ENCODE measurements around the gene STX2.

STX2 gene

DNA sequence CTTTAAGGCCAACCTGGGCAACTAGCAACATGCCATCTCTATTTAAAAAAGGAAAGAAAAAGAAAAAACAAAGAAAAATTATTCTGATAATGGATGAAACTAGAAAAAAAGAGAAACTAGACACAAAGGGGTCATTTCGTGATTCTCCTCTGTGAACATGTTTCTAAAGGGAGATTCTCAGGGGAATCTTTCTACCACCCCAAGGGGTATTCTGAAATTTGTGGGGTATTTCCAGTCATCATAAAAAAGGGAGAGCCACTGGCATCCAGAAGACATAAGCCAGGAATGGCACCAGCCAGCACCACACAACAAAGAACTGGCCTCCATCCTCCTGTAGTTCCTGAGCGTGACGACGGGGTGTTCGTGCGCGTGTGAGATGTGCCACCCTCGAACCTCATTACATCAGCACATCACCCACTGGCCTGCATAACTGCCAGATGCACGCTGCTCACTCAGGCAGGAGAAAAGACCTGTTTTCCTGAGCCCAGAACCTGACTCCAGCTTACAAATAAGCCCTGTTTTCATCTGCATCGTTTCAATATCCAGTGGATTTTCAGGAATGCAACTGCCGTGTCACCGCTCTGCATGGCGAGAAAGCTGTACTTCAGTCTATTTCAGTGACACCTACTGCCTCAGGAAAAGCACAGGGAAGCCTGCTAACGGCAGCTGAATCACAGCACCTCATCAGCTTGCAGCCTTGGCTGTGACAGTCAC lies 23.9 kb downstream of the STX2 start:
- in situ Hi-C loops (cut with MboI; ENCODE audit: low sequenced_read_pairs, unreplicated experiment) = loop anchor here (10.0 kb wide), 1 partner anchor 50 kb away; no protein-coding TSS in a partner anchor
- TF ChIP-seq, protein P1, sequence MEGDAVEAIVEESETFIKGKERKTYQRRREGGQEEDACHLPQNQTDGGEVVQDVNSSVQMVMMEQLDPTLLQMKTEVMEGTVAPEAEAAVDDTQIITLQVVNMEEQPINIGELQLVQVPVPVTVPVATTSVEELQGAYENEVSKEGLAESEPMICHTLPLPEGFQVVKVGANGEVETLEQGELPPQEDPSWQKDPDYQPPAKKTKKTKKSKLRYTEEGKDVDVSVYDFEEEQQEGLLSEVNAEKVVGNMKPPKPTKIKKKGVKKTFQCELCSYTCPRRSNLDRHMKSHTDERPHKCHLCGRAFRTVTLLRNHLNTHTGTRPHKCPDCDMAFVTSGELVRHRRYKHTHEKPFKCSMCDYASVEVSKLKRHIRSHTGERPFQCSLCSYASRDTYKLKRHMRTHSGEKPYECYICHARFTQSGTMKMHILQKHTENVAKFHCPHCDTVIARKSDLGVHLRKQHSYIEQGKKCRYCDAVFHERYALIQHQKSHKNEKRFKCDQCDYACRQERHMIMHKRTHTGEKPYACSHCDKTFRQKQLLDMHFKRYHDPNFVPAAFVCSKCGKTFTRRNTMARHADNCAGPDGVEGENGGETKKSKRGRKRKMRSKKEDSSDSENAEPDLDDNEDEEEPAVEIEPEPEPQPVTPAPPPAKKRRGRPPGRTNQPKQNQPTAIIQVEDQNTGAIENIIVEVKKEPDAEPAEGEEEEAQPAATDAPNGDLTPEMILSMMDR (IDR thresholded peaks at IDR 0.05; ENCODE audit: borderline replicate concordance, control extremely low read depth, extremely low read depth, insufficient read depth, missing control alignments) = no peak
- no peak for DNase-seq (ENCODE audit: low spot score)

DNA sequence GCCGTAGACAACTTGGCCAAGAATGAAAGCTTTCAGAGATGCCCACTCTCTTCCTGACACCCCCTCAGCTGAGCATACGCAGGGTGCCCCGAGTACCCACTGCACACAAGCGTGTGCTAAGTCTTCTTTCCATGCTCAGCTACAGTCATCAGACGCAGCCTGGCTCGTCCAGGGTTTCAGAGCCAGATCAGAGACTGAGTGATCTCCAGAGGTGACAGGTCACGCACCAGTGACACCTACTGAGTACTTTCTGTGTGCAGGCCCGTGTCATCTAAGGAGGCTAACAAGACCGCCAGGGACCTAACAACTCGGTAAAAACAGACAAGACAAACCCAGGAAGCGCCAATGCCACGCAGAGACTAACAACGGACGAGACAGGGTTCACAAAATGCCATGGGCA lies 25.1 kb downstream of the STX2 start:
- no peak for DNase-seq (ENCODE audit: low spot score)
- TF ChIP-seq, protein P1 (IDR thresholded peaks at IDR 0.05; ENCODE audit: borderline replicate concordance, control extremely low read depth, extremely low read depth, insufficient read depth, missing control alignments) = no peak
- in situ Hi-C loops (cut with MboI; ENCODE audit: low sequenced_read_pairs, unreplicated experiment) = loop anchor here (10.0 kb wide), 1 partner anchor 49 kb away; no protein-coding TSS in a partner anchor

DNA sequence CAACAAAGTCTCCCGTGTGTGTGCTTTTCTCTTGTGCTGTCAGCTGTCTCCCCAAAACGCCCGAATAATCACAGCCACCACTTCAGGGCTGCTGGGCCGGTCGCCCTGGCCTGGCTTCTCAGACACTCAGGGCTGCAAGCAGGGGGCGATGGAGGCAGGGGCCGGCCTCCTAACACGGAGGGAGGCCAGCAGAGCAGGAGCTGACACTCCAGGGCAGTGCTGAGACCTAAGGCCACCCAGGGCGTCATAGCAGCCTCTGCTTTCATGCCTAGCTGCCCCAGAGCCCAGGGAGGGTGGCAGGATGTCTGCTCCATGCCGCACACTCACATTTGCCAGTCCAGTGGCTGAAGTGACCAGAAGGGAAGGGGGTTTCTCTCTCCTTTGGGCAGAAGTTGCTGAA lies 25.6 kb downstream of the STX2 start:
- in situ Hi-C loops (cut with MboI; ENCODE audit: low sequenced_read_pairs, unreplicated experiment) = loop anchor here (10.0 kb wide), 1 partner anchor 49 kb away; no protein-coding TSS in a partner anchor
- DNase-seq (ENCODE audit: low spot score) = no peak
- TF ChIP-seq, protein P1 (IDR thresholded peaks at IDR 0.05; ENCODE audit: borderline replicate concordance, control extremely low read depth, extremely low read depth, insufficient read depth, missing control alignments) = no peak

DNA sequence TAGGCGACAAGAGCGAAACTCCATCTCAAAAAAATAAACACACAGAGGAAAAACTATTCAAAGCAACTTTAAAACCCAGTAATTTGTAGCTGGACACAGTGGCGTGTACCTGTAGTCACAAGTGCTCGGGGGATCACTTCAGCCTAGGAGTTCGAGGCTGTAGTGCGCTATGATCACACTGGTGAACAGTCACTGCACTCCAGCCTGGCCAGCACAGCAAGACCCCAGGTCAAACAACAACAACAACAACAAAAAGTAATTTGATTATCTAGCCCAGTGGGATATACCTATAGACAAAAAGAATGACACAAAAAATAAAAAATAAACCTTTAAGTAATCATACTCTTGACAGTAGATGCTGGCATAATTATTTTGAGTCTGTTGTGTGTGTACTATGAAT lies 29.3 kb downstream of the STX2 start:
- in situ Hi-C loops (cut with MboI; ENCODE audit: low sequenced_read_pairs, unreplicated experiment) = loop anchor here (10.0 kb wide), 1 partner anchor 45 kb away; no protein-coding TSS in a partner anchor

DNA sequence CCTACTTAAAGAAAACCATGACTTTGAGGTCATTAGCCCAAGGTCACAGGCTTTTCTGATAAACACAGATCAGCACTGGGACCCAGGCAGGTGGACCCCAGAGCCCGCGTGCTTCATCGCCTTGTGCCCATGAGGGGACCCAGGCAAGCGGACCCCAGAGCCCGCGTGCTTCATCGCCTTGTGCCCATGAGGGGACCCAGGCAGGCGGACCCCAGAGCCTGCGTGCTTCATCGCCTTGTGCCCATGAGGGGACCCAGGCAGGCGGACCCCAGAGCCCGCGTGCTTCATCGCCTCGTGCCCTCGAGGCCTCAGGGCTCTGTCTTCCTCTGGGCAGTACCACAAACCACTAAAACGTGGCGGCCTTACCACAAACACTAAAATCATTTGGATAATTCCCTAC lies 31.7 kb downstream of the STX2 start:
- TF ChIP-seq, protein P1 (IDR thresholded peaks at IDR 0.05; ENCODE audit: borderline replicate concordance, control extremely low read depth, extremely low read depth, insufficient read depth, missing control alignments) = no peak
- in situ Hi-C loops (cut with MboI; ENCODE audit: low sequenced_read_pairs, unreplicated experiment) = no loop called here
- DNase-seq (ENCODE audit: low spot score) = no peak

More for the DNA sequence above, 29.3 kb downstream of the STX2 start:
- no peak for DNase-seq (ENCODE audit: low spot score)
- TF ChIP-seq, protein P1 (IDR thresholded peaks at IDR 0.05; ENCODE audit: borderline replicate concordance, control extremely low read depth, extremely low read depth, insufficient read depth, missing control alignments) = no peak

DNA sequence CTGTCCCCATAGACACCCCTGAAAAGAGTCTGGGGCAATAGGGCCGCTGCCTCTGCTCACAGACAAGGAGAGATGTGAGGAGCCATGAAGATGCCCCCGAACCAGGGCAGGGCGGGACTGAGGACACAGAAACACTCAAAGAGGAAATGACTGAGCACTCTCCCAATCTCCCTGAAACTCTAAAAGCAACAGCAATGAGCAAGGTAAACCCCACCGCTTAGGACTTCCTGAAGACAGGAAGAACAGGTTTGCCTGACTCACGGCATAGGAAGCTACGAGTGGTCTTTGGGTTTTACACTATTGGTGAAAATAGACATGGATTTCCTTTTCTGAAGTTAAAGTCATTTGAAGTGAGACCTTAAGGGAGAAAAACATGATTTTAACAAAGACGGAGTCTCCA lies 32.5 kb downstream of the STX2 start:
- in situ Hi-C loops (cut with MboI; ENCODE audit: low sequenced_read_pairs, unreplicated experiment) = no loop called here
- TF ChIP-seq, protein P1 (IDR thresholded peaks at IDR 0.05; ENCODE audit: borderline replicate concordance, control extremely low read depth, extremely low read depth, insufficient read depth, missing control alignments) = no peak
- no peak for DNase-seq (ENCODE audit: low spot score)

Data from GM13976 (cell line).